NCI-H2196 treated with DMSO at 0.1 percent for 48 hours (cell line): ENCODE data around the gene PDGFD.

ENCODE experiments used
- DNase-seq: peaks from one replicate; lab custom pipeline; 2025; ENCODE audit not compliant: unreplicated experiment; lab: John Stamatoyannopoulos, UW

PDGFD gene

DNA sequence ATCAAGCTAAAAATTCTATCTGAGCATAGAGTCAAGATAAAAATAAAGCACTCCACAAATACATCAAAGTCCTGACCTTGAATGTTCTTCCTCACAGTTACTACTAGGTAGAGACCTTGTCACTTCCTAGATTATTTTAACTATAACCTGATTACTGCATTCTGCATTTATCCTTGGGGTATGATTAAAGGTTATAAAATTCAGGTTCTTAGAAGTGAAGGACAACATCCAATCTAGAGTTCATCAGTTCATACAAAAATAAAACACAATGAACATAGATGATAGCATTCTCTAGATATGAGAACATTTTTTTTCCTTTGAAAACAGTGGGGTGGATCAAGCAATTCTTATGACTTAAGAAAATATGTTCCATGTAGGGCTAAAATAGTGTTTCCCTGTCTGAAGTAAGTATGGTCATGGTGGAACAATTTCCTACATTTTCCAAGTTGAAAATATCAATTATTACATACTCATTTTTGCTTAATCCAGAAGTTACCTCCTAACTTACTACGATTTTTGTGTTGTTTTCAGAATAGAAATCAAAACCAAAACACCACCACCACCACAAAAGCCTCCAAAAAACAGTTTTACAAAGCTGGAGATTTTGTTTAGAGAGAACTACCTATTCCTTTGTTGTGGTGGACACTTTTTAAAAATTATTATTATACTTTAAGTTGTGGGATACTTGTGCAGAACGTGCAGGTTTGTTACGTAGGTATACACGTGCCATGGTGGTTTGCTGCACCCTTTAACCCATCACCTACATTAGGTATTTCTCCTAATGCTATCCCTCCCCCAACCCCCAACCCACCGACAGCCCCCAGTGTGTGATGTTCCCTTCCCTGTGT, 239.6 kb downstream of the PDGFD start:
- no peak for DNase-seq

DNA sequence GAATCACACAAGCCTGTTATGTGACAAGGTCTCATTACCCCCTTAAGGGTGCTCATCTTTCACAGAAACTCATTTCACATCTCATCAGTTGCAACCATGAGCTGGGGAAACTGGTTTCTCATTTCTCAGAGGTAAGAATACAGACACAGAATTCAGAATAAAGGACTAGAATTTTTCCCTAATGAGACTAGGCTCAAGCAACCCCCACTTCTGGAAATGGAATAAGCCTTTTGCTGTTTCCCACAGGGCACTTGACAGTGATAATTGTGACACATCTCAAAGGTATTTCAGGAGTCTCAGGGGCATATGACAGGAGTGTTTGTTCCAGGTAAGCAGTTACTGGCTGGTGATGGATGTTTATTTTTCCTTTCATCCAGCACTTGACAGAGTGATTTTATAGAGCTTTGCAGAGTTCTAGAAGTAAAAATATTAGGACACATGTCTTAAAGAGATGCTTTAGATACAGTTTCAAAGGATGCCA, 240.5 kb downstream of the PDGFD start:
- DNase-seq, result no peak

DNA sequence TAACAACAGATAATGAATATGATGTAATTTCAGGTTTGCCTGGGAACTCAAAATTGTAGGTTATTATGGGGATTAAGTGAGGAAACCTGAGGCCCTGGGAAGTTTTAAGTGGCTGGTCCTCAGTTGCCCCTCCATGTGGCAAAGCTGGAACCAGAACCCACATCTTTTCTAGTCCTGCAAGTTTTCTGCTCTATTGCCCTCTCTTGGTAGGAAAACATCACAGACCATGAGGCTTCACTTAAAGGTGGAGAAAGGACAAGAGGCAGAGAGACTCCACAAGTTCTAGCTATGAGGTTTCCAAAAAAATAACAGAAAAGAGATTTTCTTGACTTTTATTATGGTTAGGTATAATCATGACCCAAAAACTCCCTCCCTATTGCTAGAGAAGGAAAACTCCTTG, 243.0 kb downstream of the PDGFD start:
- no peak for DNase-seq

DNA sequence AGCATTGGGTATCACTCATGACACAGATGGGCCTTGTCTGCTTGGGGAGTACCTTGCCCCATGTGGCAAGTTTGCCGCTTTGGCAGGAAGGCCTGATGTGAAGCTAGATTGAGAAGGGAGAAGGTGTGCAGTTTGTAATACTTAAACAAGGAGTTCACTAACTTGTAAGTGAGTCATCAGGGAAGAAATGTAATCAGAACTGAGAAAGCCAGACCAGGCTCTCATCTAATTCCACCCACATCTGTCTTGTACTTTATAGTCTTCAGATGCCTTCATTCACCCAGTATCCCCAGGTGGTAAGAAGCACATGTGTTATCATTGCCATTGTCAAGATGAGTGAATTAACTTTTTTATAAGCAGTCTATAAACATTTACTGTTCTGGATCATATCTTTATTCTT, 243.5 kb downstream of the PDGFD start:
- DNase-seq, result no peak

DNA sequence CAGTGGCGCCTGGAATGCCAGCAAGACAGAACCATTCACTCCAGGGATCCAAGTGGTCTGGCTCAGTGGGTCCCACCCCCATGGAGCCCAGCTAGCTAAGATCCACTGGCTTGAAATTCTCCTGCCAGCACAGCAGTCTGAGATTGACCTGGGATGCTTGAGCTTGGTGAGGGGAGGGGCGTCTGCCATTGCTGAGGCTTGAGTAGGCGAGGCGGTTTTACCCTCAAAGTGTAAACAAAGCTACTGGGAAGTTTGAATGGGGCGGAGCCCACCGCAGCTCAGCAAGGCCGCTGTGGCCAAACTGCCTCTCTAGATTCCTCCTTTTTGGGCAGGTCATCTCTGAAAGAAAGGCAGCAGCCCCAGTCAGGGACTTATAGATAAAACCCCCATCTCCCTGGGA, 253.2 kb downstream of the PDGFD start:
- DNase-seq, result no peak

DNA sequence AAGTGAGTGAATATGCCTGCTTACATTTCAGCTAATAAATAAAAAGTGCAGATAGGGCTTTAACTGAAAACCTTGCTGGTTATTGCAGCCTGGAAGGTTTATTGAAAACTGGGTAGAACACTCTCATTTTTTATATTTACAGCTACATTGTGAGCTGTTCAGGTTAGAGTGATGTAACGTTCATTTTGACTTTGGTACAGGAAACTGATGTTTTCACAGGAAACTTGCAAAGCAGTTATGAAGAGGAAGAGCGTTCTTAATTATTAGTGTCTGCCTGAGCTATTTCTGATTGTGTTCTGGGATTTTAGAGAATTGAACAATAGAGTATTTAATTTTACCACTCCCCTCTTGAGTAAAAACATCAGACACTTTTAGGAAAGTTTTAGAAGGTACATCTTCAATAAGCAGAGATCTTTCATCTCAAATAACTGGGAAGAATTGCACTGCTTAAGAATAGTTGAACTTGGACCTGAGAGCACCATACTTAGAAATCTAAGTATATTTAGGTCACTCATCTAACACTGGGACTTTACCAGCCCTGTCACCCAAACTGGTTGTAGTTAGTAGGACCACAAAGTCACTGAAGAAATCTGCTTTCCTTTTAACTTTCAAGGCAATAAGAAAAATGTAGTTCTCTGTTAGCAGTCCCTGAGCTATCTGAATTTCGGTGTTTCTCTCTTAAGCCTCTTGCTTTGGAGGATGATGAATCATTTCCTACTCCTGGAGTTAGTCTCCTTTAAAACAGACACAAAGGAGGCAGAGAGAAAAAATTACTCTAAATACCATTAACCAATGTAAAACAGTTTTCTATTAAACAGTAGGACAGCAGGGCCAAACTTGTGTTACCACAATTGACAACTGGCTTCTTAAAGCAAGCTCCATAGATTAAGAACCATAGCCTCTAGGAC, 256.1 kb downstream of the PDGFD start:
- no peak for DNase-seq

DNA sequence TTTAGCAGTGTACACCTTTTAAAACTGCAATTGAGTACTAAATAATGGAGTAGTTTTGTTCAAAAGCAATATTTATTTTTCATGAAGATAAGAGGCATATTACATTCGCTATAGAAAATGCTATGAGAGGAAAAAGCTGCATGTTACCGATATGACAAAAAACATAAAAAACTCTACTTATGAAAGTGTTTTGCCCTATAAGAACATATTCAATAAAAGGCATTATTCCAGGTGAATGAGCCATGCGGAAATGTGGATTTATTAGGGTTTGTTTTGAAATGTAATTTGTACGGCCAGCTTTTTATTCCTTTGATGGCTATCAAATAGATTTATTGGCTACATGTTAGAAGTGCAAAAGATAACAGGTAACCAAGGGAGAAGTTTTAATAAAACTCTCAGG, 256.8 kb downstream of the PDGFD start:
- DNase-seq, result no peak

DNA sequence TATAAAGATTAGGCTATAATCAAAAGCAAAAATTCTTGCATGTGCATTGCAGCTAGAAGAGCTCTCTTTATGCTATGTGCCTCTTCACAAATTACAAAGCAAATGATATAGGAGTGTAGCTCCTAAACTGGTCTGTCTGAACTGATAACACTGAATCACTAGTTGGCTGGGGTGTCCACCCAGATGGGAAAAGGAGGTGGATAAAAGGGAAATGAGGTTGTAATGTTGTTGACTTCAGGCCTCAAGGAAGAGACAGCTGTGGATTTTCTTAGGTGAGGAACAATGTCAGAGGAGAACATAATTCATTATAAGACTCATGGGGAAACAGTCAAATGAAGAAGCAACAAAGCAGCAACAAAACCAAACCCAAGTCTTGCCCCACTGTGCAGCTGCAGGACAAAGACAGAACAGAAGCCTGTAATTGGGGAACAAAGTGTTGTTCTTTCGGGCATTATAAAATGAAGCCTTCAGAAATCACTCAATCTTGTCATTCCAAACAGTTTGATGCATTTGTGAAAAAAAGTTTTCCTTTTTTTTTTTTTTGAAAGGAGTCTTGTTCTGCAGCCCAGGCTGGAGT, 257.6 kb downstream of the PDGFD start:
- DNase-seq, result no peak

DNA sequence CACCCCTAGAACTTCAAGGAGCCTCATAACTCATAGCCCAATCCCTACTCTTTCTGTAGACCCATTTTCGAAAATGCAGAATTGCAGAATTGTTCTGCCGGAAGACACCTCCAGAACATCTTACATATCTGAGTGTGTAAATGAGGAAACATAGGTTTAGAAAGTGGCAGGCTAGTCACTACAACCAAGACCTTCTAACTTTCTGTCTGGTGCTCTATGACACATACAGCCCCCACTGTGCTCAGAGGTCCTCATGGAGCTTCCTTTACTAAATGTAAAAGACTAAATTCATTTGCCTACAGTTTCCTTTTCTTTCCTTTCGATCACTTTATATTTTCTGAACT, 259.7 kb downstream of the PDGFD start:
- no peak for DNase-seq

DNA sequence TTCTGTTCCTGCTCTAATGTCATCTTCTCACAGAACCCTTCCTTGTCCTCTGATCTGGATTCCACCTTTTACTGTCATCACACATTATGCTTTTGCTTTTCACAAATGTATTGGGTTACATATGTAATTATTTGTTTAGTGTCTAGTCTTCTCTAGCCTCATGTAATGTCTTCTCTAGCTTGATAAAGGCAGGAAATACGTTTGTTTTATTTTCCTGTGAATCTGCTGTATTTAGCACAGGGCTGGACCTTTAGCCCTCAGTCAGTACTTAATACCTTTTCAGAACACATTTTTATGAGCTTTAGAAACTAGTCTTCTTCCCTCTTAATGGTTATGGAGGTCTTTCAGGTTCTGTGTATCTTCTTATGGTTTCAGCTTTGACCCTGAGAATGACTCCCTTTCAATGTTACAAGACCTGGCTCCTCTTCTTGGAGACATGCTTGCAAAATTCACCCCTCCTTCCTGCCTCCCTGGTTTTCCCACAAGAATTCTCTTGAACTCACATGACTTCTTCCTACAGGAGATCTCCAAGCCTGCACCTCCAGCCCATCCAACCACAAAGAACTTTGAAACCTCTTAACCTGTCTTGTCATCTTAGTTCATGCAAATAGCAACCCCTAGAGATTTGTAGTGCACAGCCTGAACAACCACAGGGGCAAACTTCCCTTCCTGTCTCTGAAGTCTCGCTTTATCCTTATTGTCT, 260.2 kb downstream of the PDGFD start:
- no peak for DNase-seq

DNA sequence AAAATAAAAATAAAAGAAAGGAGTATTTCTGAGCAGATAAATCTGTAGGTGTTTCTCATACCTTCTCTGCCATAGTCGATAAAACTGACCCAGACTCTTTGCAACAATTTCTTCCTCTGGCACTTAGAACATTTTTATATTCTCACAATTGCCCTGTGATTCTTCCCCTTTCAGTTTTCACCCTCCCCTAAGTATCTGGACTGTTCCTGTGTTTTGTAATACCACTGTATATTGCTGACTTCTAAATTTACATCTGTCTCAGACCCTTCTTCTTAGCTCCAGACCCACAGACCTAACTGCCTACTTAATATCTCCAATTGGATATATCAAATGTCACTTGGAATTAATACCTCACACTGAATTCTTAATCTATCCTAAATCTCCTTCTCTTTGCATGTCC, 261.0 kb downstream of the PDGFD start:
- DNase-seq, result no peak

DNA sequence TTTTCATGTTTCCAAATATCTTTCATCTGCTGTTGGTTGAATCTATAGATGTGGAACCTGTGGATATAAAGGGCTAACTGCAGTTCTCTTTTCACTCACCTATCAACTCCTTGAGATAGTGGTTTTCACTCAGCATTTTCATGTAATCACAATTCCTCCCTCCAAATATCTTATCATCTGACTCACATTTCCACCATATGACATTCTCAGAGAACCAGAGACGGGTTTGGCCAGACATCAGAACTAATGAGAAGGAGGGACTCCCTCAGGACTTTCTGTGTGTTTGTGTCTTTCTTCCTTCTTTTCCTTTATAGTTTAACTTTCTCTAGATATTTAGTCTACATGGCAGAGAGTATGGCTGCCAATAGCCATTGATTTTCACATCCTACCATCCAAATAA, 262.3 kb downstream of the PDGFD start:
- DNase-seq, result no peak

DNA sequence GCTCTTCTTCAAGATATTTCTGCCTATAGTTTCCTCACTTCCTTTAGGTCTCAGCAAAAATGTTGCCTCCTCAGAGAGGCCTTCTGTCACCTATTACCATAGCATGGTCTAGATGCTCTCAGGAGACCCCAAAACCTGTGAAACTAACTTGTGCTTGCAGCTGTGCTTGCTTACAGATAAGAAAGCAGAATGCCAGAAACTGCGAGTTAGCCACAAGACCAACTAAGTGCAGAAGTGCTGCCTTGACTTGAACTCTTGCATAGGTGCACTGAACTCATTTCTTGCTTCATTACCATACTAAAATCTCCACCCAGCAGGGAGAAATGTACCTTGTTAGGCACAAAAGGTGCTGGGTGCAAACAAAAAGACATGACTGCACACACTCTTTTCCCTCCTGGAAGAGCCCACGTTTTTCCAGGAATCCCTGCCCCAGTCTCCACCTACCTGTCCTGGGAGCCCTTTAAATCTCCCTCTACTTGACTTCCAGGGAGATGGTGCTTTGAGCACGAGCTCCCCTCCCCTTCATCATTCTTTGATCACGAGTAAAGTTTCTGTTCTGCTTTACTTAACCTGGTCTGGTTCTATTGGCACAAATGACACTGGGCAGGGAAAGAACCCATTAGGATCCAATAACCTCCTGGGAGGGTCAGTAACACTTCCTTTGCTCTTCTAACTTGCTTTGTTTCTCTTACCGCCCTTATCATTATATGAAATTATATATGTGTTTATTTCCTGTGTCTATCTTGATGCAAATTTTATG, 265.2 kb downstream of the PDGFD start:
- DNase-seq, result no peak

DNA sequence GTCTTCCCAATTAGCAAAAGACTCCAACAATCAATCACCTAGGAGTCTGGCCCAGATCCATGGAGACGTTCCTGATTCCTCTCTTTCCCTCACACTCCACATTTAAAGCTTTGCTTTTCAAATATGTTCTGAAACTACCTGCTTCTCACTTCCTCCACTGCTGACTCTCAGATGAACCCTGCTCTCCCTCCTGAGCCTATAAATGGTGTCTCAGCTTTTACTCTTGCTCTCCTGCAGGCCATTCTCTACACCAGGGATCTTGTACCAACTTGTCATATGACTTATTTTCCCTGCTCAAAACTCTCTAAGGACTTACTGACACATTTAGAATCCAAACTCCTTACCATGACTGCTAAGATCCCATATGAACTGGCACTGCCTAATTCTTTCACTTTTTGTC, 265.9 kb downstream of the PDGFD start:
- no peak for DNase-seq

DNA sequence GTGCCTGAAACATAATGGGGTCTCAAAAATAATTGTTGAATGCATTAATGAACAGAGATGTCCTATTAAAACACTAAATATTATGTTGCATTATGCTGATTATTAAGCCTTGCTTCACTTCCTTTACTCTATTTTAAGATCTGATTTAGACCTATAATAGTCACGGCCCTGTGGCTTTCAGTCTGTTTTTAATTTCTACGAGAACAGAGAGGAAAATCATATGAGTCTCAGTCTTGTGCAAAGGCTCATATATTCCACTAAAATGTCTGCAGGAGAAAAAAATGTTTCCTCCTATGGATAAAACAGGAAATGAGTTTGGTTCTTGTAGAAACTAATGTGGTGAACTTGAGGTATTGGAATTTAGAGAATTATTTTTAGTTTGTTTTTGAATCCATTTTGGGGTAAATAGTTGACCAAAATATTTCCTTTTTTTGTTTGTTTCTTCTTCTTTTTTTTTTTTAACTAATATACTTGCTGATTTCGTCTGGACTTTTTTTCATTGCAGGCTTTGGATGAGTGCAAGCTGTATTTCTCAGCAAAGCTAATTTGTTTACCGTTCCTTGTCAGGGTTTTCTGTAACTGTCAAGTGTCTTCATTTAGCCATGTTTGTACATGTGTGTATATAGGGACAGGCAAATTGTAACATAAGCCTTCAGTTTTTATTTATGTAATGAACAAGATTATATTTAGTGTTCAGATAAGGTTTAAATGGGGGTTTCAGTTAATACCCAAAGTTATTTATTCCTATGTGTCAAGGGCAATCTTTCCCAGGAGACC, 266.6 kb downstream of the PDGFD start:
- DNase-seq, result no peak

DNA sequence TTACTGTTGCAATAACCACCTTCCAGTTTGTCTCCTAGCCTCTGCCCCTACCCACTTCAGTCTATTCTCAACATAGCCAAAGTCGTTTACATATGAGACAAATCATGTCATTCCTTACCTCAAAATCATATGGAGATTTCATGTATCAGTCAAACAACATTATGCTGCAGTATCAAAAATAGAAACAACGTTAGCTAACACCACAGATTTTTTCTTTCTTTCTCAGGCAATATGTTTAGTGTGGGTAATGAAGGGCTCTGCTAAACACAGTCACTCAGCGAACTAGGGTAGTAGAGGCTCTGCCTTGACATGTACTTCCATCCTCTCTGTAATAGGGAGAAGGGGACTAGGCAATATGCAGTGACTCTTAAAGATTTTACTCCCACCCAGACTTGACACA, 268.8 kb downstream of the PDGFD start:
- no peak for DNase-seq

DNA sequence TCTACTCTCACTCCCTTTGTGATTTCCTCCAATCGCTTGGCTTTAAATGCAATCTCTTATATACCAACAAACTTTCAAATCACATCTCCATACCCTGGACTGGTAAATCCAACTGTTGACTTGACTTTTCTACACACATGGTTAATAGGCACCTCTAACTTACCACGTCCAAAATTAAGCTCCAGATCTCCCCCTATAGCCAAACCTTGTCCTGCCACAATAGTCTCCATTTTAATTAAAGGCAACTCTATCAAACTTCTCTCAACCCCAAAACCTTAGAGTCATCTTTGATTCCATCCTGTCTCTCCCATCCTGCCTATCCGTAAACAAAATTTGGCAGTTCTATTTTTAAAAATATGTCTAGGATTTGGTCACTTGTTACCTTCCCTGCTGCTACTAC, 269.3 kb downstream of the PDGFD start:
- no peak for DNase-seq

DNA sequence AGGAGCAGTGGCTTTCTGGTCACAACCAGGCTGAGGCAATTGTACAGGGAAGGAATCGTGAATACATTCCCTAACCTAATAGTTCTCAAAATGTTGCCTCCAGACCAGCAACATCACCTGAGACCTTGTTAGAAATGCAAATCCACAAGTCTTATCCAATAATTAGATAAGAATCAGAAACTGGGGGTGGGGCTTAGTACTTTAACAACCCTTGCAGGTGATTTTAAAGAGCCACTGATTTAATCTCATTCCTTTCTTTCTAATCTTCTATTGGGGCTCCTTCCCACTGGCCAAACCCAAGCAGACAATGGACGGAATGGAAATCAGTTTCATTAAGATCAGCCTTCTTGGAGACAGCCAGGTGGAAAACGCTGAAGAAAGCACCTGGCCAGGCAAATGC, 269.9 kb downstream of the PDGFD start:
- DNase-seq, result no peak

DNA sequence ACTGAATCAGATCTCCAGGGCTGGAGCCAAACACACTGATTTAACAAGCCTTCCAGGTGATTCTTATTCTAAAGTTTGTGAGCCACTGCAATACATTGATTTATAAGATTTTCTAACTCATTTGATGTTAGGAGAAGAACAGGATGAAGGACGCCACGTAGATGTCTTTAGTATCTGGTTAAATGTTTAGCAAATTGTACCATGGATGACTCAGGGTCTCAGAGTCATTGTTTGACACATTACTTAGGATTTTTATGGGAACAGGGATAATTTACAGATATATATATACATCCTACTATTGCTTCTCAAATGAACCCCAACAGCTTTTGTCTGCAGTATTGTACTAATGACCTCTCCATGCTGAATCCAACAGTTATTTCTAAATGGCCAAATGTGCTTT, 270.6 kb downstream of the PDGFD start:
- DNase-seq, result no peak

DNA sequence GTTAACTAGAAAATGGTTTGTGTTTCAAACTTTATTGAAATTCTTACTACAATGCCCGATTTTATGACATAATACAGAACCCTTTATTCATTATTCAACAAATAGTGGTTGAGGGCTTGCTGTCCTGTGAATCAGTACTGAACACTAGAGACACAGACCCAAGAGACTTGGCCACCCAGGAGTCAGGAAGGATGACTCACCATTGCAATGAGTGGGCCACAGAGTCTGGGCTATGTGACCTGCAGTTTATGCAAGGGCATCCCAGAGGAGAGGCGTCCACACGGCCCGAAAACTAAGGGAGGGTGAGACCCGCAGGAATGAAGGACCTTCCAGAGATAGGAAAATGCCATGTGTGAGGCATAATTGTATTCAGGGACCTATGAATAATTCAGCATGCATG, 271.3 kb downstream of the PDGFD start:
- DNase-seq, result no peak
